CD4-positive, alpha-beta T cell (primary cell): ENCODE results near the gene MAGEB2. TPM values are rescaled to one million over a fixed set of nuclear protein-coding genes. Genes with fewer than 3 reads are reported as not detected.

ENCODE experiments used
- ATAC-seq: fragments of 200-7000 bp; cut with Tn5 transposase; one replicate; pipeline ENCODE4 v1.10.0; 2022; ENCODE audit warnings: mild to moderate bottlenecking; ENCODE audit not compliant: poor library complexity
- CTCF ChIA-PET: fragments of 350-600 bp; sonication (Branson Sonifier 250); formaldehyde crosslinking; loops from one replicate; lab custom pipeline; 2021; ENCODE audit warnings: antibody characterized with exemption, inconsistent platforms; lab: Charles Lee
- POLR2A ChIA-PET: fragments of 350-600 bp; sonication (Branson Sonifier 250); formaldehyde crosslinking; loops from one replicate; lab custom pipeline; 2021; ENCODE audit warnings: antibody characterized with exemption, inconsistent platforms; lab: Charles Lee
- DNase-seq, 14 experiments: peaks; one replicate each; pipeline ENCODE4 v3.0.0-alpha.2; 2013 to 2020; ENCODE audit warnings: mixed read lengths in 2 of 14
- H3K27ac ChIP-seq, 2 donors: one replicate each; pipeline versions ENCODE4 v1.5.1 to v1.7.0; 2013; ENCODE audit warnings: low read length in 2 of 2, low read depth in 1 of 2, mild to moderate bottlenecking in 1 of 2
- H3K27me3 ChIP-seq, 2 experiments: 1 replicate in 1 of 2; 2 replicates in 1 of 2; pipeline versions ENCODE4 v1.6.1 to v1.7.0; 2013; ENCODE audit warnings: low read length in 2 of 2, control low read depth in 1 of 2, mild to moderate bottlenecking in 1 of 2, moderate library complexity in 1 of 2; ENCODE audit not compliant: insufficient read depth in 2 of 2, control insufficient read depth in 1 of 2
- H3K36me3 ChIP-seq: one replicate; pipeline ENCODE4 v1.6.1; 2013; ENCODE audit warnings: low read length, control low read depth; ENCODE audit not compliant: insufficient read depth
- H3K4me1 ChIP-seq: one replicate; pipeline ENCODE4 v1.6.1; 2013; ENCODE audit warnings: low read length, control low read depth; ENCODE audit not compliant: insufficient read depth
- H3K4me3 ChIP-seq: one replicate; pipeline ENCODE4 v1.5.1; 2013; ENCODE audit warnings: mild to moderate bottlenecking, low read length, moderate library complexity
- H3K9me3 ChIP-seq, 2 experiments: 1 replicate in 1 of 2; 2 replicates in 1 of 2; pipeline versions ENCODE4 v1.6.1 to v1.7.0; 2013; ENCODE audit warnings: low read length in 2 of 2, mild to moderate bottlenecking in 2 of 2, control low read depth in 1 of 2, moderate library complexity in 1 of 2; ENCODE audit not compliant: control insufficient read depth in 1 of 2, insufficient read depth in 1 of 2
- H3K27ac Mint-ChIP-seq: one replicate; pipeline ENCODE4 v1.8.0; 2020; ENCODE audit warnings: mixed read lengths
- H3K27me3 Mint-ChIP-seq: one replicate; pipeline ENCODE4 v1.8.0; 2021; ENCODE audit warnings: mixed read lengths
- H3K36me3 Mint-ChIP-seq: one replicate; pipeline ENCODE4 v1.8.0; 2021; ENCODE audit warnings: low read depth, mixed read lengths
- H3K4me1 Mint-ChIP-seq: one replicate; pipeline ENCODE4 v1.8.0; 2021; ENCODE audit warnings: low read depth, mixed read lengths
- H3K4me3 Mint-ChIP-seq: one replicate; pipeline ENCODE4 v1.8.0; 2020; ENCODE audit warnings: mild to moderate bottlenecking, mixed read lengths
- H3K9me3 Mint-ChIP-seq: one replicate; pipeline ENCODE4 v1.8.0; 2020; ENCODE audit warnings: mixed read lengths
- intact Hi-C, 2 experiments: fragments of 100-400 bp; cut with DNase I in 1 of 2; cut with micrococcal nuclease in 1 of 2; formaldehyde crosslinking; loops; one replicate each; pipeline versions ENCODE4 v1.15.1 to v1.9.0; 2023 to 2025; cut with DNase I, micrococcal nuclease
- total RNA-seq, 174 experiments: library from RNA in 2 of 174; stranded (reverse) in 2 of 174; gene quantifications; one replicate each; pipeline ENCODE4 v1.2.3 and lab custom pipeline; 2021 to 2026
- TF ChIP-seq, protein P1 (sequence below): fragments of 200-600 bp; IDR thresholded peaks from one replicate; pipeline ENCODE4 v1.8.0; 2022; ENCODE audit warnings: antibody characterized with exemption, mild to moderate bottlenecking

The MAGEB2 gene
- total RNA-seq, 2 experiments from 2014 or later = not detected

DNA sequence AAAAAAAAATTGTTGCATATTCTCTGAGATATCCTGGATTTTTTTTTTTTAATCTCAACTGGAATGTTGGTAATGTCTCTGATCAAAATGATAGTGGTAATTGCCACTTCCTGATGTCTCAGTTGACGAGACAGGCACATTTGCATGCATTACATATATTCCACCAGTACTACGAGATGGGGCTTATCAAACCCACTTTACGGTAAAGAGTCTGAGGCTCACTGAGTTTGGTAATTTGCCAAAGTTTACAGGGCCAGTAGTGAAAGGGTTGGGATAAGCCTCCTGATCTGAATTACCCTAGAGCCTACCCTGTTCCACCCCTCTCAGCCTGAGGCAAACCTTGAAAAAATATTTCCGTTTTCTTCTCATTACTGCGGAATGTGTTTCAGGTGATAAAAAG lies 5.3 kb downstream of the MAGEB2 start:
- H3K4me3 Mint-ChIP-seq = no peak overlapping the region
- ATAC-seq (no peak), DNase-seq (no peak)
- ChIA-PET CTCF (no interaction called here), POLR2A (no interaction called here)
- no peaks in the 10 kb centered on the region for H3K4me1 Mint-ChIP-seq
- H3K4me3 ChIP-seq = no peak overlapping the region
- no peaks in the 10 kb centered on the region for H3K36me3 ChIP-seq
- no peaks in the 10 kb centered on the region for H3K27me3 ChIP-seq
- no peak overlapping the region for H3K27ac Mint-ChIP-seq
- no peaks in the 10 kb centered on the region for H3K9me3 ChIP-seq
- H3K27ac ChIP-seq = no peak overlapping the region
- H3K4me1 ChIP-seq = no peaks in the 10 kb centered on the region
- TF ChIP-seq, protein P1, sequence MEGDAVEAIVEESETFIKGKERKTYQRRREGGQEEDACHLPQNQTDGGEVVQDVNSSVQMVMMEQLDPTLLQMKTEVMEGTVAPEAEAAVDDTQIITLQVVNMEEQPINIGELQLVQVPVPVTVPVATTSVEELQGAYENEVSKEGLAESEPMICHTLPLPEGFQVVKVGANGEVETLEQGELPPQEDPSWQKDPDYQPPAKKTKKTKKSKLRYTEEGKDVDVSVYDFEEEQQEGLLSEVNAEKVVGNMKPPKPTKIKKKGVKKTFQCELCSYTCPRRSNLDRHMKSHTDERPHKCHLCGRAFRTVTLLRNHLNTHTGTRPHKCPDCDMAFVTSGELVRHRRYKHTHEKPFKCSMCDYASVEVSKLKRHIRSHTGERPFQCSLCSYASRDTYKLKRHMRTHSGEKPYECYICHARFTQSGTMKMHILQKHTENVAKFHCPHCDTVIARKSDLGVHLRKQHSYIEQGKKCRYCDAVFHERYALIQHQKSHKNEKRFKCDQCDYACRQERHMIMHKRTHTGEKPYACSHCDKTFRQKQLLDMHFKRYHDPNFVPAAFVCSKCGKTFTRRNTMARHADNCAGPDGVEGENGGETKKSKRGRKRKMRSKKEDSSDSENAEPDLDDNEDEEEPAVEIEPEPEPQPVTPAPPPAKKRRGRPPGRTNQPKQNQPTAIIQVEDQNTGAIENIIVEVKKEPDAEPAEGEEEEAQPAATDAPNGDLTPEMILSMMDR = no peak
- H3K9me3 Mint-ChIP-seq = no peaks in the 10 kb centered on the region
- no peaks in the 10 kb centered on the region for H3K27me3 Mint-ChIP-seq
- intact Hi-C loops = no loop called here
- H3K36me3 Mint-ChIP-seq = no peaks in the 10 kb centered on the region

GRCh38 chrX:30224536-30224935 lies 9.2 kb downstream of the MAGEB2 start:
- Histone ChIP-seq H3K36me3 (no peaks in the 10 kb centered on the region), H3K27ac (no peak overlapping the region), H3K4me3 (no peak overlapping the region), H3K9me3 (no peaks in the 10 kb centered on the region), H3K27me3 (no peaks in the 10 kb centered on the region), H3K4me1 (no peaks in the 10 kb centered on the region)
- ATAC-seq (no peak), DNase-seq (no peak)
- H3K27me3 Mint-ChIP-seq = no peaks in the 10 kb centered on the region
- no peaks in the 10 kb centered on the region for H3K4me1 Mint-ChIP-seq
- POLR2A ChIA-PET = no interaction called here
- no peaks in the 10 kb centered on the region for H3K9me3 Mint-ChIP-seq
- no peak overlapping the region for H3K27ac Mint-ChIP-seq
- intact Hi-C loops = no loop called here
- TF ChIP-seq, protein P1 = no peak
- no peak overlapping the region for H3K4me3 Mint-ChIP-seq
- no peaks in the 10 kb centered on the region for H3K36me3 Mint-ChIP-seq
- CTCF ChIA-PET = no interaction called here

DNA sequence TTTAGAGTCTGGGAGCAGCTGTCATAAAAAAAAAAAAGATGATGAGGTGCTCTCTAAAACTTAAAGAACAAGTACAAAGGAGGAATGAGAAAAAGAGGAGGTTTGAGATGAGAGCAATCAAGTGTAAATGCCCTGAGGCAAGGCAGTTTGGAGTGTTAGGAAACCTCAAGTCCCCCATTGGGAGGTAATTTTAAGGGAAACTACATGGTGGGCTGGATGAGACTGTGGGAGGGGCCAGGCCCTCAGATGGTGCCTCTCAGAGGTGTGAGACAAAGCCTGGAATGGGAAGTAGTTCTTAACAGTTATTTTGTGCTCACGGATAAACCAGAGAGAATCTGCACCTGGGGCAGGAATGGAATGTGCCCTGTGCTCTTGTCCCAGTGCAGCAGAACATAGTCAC lies 13.2 kb downstream of the MAGEB2 start:
- Histone ChIP-seq H3K36me3 (no peaks in the 10 kb centered on the region), H3K9me3 (no peaks in the 10 kb centered on the region), H3K4me3 (no peak overlapping the region), H3K4me1 (no peaks in the 10 kb centered on the region), H3K27me3 (no peaks in the 10 kb centered on the region), H3K27ac (no peak overlapping the region)
- ChIA-PET CTCF (no interaction called here), POLR2A (no interaction called here)
- Mint-ChIP-seq H3K27ac (no peak overlapping the region), H3K36me3 (no peaks in the 10 kb centered on the region), H3K4me3 (no peak overlapping the region), H3K27me3 (no peaks in the 10 kb centered on the region), H3K9me3 (no peaks in the 10 kb centered on the region), H3K4me1 (no peaks in the 10 kb centered on the region)
- TF ChIP-seq, protein P1 = no peak
- intact Hi-C loops = no loop called here
- ATAC-seq = no peak
- DNase-seq = no peak
